GM19455 (cell line): Measurements from ENCODE around the gene KNDC1.
"Not testable (repeated sequence)": the region's sequence is repeated elsewhere in the genome, so short reads cannot be mapped to it uniquely, and the experiment has no call there.

Source experiments
- ATAC-seq: cut with Tn5 transposase; IDR thresholded peaks from one replicate; pipeline ENCODE4 v1.9.1; 2021; ENCODE audit not compliant: unreplicated experiment

The KNDC1 gene

DNA sequence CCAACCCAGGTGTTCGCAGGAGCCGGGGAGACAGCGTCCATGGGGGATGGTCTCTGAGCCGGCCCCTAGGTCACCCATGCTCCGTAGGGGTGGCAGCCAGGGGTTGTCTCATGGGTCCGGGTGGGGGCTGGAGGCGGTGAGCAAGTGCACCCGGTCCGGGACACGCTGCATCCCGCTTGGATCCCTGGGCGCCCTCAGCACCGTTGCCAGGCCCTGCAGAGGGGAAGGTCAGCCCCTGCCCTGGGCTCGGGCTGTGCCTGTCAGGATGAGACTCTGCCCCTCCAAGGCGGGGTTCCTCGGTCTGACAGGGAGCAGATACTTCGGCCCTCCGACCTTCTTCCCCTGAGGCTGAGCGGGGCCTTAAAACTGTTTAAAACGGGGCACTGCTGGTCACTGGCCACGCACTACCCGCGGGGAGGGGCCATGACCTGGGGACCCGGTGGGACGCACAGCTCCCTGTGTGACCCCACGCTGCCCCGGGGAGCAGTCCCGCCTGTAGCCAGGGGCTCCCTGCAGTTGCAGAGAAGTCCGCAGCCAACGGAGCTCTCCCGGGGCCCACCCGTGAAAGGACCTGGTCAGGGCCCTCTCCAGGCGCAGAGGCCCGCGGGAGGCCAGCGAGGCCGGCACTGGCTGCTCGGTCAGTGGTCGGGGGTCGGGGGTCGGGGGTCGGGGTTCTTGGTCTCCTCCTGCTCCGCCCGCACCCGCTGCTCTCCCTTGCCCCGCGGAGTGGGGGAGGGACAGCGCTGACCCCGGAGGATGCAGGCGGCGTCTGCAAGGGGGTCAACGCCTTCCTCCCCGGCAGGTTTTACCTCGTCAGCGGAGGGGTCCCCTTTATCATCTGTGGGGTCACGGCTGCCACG, 33.4 kb upstream of the KNDC1 start:
- ATAC-seq = no peak

DNA sequence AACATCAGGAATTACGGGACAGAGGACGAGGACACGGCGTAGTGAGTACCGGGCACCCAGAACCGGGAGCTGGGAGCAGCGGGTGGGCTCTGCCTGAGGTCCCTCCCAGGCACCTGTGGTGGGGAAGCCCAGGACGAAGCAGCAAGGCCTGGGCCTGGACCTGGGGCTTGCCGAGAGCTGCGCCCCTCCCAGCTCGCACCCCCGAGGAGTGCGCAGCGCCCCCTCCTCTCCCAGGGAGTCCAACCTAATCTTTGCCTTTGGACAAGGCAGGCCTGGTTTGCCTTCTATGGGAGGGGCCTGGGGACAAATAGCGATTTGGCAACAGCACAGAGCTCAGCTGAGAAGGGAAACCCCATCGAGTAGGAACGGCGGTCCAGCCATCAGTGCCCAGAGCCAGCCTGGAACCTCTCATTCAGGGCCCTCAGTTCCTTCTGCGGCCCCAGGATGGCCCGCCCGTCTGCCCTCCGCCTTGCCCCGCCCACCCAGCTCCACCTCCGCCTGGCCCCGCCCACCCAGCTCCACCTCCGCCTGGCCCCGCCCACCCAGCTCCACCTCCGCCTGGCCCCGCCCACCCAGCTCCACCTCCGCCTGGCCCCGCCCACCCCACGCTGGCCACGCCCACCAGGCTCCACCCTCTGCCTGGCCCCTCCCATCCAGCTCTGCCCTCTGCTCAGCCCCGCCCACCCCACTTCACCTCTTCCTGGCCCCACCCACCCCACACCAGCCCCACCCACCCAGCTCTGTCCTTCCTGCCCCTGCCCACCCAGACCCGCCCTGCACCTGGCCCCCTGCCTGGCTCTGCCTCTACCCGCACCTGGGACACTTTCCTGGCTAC, 32.5 kb upstream of the KNDC1 start:
- ATAC-seq = no peak

DNA sequence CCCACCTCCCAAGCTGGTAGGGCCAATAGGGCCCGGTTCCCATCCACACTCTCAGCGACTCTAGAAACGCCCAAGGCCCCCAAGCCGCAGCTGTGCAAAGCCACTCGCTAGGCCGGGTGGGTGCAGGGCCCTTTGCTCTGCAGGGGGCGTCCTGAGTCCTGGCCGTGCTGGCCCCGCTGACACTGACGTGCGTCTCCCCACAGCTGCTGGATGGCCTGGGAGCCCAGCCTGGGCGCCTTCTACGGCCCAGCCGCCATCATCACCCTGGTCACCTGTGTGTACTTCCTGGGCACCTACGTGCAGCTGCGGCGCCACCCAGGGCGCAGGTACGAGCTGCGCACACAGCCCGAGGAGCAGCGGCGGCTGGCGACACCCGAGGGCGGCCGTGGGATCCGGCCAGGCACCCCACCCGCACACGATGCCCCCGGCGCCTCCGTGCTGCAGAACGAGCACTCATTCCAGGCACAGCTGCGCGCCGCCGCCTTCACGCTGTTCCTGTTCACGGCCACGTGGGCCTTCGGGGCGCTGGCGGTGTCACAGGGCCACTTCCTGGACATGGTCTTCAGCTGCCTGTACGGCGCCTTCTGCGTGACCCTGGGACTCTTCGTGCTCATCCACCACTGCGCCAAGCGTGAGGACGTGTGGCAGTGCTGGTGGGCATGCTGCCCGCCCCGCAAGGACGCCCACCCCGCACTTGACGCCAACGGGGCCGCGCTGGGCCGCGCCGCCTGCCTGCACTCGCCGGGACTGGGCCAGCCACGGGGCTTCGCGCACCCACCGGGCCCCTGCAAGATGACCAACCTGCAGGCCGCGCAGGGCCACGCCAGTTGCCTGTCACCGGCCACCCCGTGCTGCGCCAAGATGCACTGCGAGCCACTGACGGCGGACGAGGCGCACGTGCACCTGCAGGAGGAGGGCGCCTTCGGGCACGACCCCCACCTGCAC, 31.6 kb upstream of the KNDC1 start:
- ATAC-seq = no peak

DNA sequence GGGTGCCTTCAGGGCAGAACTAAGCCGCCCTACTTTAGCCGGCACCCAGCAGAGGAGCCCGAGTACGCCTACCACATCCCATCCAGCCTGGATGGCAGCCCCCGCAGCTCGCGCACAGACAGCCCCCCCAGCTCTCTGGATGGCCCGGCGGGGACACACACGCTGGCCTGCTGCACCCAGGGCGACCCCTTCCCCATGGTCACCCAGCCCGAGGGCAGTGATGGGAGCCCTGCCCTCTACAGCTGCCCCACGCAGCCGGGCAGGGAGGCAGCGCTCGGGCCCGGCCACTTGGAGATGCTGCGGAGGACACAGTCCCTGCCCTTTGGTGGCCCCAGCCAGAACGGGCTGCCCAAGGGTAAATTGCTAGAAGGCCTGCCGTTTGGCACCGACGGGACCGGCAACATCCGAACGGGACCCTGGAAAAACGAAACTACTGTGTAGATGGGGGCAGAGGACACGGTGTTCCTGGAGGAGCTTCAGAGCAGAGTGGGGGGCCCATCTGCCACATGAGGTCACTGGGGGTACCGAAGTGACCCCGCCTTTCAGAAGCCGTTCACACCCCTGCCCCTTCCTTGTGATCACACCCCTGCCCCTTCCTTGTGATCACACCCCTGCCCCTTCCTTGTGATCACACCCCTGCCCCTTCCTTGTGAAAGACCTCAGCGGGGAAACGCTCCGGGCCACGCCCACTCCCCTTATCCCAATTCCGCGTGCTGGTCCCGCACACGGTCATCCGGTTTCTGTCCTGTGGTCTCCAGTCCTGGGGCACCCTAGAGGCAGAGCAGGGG, 30.8 kb upstream of the KNDC1 start:
- ATAC-seq = no peak

DNA sequence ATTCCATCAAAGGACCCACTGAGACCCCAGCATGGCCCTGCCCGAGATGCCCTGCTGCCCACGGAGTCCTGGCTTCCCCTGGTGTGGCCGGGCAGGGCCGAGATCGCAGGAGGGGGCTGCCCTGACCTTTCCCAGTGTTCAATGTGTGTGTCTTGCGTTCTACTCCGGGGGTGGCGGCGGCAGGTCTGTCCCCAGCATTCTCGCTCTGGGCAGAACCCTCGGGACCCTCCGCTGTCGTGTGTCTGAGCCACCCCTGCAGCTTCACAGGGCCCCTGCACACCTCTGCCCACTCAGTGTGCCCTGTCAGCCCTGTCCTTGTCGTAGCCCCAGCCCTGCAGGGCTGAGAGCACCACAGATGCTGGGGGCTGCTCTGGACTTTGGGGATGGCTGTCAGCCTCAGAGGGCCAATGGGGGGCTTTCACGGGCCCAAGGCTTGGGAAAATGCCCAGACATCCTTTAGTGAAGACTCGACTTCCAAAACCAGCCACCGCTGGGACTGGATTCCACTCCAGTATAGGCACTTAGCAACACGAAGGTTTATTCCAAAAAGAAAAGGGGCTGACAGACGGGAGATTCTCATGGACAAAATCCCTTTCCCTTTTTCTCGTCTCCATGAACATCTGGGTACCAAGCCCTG, 30.0 kb upstream of the KNDC1 start:
- no peak for ATAC-seq

DNA sequence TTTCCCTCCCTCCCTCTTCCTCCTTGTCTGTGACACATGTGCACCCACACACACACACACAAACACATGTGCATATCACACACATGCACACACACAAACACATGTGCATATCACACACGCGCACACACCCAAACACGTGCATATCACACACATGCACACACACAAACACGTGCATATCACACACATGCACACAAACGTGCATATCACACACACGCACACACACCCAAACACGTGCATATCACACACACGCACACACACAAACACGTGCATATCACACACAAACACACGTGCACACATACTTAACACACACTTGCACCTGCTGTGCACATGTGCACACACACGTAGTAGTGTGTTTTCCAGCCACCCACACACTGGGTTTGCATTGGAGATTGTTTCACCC, 29.4 kb upstream of the KNDC1 start:
- no peak for ATAC-seq

DNA sequence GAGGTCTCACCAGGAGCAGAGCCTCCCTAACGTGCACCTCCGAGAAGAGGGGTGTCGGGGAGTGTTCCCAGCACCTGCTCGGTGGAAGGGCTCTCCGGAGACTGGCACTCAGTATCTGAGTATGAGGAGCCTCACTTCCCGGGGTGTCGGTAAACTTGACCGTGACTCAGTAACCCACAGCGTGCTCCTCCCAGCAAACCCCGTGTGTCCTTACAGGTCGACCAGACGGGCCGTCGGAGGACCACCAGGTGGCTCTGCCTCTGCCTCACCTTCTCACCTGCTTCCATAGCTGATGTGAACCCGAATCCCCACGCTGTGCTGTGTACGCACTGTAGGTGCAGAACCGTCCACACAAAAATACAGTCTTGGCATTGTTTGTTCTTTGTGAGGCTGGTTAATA, 29.0 kb upstream of the KNDC1 start:
- no peak for ATAC-seq

DNA sequence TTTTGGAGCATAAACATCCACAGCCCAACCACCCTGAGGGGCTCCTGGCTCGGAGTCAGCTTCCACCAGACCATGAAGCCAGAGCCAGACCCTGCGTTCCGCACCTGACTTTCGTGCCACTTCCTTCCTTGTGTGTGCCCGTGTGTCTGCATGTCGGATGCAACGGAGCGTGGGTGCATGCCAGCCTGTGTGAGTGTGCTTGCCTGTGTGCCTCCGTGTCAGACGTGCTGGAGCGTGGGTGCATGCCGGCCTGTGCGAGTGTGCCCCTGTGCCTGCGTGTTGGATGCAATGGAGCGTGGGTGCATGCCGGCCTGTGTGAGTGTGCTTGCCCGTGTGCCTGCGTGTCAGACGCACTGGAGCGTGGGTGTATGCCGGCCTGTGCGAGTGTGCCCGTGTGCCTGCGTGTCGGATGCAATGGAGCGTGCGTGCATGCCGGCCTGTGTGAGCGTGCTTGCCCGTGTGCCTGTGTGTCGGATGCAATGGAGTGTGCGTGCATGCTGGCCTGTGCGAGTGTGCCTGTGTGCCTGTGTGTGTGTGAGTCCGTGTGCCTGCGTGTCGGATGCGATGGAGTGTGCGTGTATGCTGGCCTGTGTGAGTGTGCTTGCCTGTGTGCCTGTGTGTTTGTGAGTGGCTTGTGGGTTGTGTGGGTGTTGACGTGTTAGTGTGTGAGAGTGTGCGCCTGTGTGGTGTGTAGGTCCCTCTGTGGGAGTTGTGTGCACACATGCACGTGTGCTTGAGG, 28.1 kb upstream of the KNDC1 start:
- no peak for ATAC-seq

DNA sequence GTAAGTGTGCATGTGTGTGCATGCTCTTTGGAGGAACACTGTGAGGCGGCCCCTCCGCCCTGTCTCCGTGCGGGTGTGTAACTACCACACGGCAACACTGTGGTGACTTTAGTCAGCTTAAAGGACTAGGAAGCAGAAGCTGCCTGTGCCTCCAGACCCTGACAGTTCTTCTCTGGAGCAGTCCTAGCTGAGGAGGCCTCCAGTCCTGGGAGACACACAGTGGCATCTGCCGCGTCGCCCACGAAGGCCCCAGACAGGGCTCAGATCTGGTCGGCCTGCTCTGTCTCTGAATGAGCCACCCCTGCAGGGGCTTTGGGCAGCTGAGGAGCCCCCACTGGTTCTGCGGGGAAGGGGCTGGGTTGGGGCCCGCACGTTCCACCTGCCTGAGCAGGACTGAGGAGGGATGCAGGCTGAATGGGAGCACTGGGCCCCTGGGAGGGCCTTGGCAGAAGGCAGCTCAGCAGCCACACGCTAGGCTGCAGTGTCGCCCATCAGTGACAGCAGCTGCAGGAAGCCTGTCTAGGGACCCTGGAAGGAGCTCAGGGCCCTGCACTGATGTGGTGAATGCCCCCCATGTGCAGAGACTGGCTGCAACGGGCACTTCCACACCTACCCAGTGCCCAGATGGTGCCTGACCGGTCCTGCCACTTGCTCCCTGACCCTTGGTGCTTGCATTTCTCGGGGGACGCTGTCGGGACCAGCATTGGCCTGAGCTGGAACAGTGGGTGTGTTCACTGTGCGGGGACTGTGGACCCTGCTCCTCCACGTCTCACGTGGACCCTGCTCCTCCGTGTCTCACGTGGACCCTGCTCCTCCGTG, 27.3 kb upstream of the KNDC1 start:
- ATAC-seq = no peak

DNA sequence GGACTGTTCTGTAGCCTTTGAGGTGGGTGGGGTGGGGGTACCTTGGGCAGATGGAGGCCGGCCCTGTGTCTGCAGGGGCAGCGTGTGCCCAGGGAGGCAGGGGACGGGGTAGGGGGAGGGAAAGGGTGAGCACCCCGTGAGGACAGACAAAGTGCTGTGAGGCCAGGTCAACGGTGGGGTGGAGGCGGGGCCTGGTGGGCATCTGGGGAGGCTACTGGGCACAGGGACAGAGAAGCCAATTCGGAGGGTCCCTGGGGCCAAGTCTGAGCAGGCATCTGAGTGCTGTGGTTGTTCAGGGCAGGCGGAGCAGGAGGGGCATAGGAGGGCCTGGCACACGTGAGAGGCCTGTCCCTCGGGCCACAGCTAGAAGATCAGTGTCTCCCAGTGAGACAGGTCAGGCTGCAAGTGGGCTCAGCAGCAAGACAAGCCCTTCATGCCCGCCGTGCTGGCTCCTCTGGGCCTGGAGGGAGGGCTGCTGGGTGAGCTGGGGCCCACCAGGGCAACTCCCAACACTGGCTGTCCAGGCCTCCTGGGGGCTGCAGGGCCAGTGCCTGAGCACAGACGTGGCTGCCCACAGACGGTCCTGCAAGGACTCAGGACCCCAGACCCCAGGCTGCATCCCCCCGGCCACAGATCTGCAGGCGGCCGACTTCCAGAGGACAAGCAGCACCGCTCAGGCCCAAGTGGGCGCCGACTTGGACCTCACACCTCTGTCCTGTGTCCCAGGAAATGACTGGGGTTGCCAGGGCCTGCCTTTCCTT, 26.4 kb upstream of the KNDC1 start:
- no peak for ATAC-seq

DNA sequence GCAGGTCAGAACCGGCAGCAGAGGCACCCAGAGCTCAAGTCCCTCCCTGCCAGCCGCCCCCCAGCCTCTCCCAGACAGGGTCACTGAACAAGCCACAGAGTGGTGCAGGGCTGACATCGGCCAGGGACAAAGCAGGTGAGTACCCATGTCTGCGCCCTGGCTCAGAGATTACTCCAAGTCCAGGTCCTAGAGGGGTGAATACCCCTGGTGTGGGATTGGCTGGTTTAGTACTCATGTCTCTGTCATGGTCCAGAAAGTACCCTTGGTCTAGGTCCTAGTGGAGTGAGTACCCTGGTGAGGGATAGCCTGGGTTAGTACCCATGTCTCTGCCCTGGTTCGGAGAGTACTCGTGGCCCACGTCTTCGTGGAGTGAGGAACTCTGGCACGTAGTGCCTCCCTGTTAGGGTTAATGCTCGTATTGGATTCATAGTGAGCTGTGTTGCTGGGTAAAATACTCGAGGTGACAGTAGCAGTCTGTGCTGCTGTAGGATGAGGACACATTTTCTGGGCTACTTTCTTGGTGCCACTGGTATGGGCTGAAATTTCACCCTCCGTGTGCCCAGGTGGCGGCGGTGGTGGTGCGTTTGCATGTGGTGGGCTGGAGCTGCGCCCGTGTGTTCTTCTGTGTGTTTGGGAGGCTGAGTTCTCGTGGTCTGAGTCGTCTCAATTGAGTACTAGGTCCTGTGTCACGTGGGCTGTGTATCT, 25.5 kb upstream of the KNDC1 start:
- ATAC-seq = no peak

DNA sequence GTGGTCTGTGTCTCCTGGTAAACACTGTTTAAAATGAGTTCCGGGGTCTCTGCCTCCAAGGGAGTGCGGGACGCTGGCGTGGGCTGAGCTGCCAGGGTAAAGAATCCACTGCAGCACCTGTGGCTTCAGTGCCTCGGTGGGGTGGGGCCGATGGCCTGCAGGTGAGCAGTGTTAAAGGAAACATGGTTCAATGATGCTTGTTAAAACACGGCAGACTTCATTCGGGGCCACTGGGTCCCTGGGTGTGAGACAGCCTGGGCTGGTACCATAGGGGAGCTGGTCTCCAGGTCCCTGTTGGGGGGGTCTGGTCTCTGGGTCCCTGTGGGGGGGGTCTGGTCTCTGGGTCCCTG, 24.9 kb upstream of the KNDC1 start:
- ATAC-seq = no peak

DNA sequence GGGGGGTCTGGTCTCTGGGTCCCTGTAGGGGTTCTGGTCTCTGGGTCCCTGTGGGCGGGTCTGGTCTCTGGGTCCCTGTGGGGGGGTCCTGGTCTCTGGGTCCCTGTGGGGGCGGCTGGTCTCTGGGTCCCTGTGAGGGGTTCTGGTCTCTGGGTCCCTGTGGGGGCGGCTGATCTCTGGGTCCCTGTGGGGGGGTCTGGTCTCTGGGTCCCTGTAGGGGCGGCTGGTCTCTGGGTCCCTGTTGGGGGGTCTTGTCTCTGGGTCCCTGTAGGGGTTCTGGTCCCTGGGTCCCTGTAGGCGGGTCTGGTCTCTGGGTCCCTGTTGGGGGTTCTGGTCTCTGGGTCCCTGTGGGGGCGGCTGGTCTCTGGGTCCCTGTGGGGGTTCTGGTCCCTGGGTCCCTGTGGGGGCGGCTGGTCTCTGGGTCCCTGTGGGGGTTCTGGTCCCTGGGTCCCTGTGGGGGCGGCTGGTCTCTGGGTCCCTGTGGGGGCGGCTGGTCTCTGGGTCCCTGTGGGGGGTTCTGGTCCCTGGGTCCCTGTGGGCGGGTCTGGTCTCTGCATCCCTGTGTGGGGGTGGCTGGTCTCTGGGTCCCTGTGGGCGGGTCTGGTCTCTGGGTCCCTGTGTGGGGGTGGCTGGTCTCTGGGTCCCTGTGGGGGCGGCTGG, 22.4 kb upstream of the KNDC1 start:
- not testable (repeated sequence) for ATAC-seq

DNA sequence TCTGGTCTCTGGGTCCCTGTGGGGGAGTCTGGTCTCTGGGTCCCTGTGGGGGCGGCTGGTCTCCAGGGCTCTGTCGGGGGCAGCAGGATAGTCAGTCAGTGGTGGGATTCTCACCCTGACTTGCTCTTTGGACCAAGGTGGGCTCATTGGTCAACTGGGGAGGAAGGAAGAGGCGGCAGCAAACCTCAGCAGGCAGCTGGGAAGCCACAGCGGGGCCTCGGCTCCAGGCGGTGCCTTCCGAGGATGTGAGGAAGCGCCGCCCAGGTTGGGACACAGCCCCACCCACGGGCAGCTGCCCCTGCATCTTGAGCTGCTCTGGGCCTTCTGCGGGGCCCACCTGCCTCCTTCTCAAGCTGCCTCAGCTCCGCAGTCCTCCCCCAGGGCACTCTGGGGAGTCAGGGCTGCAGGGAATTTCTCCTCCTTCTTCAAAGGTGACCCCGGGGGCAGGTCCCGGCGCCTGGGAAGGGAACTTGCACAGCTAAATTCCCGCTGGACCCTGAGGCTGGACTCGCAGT, 20.4 kb upstream of the KNDC1 start:
- no peak for ATAC-seq

DNA sequence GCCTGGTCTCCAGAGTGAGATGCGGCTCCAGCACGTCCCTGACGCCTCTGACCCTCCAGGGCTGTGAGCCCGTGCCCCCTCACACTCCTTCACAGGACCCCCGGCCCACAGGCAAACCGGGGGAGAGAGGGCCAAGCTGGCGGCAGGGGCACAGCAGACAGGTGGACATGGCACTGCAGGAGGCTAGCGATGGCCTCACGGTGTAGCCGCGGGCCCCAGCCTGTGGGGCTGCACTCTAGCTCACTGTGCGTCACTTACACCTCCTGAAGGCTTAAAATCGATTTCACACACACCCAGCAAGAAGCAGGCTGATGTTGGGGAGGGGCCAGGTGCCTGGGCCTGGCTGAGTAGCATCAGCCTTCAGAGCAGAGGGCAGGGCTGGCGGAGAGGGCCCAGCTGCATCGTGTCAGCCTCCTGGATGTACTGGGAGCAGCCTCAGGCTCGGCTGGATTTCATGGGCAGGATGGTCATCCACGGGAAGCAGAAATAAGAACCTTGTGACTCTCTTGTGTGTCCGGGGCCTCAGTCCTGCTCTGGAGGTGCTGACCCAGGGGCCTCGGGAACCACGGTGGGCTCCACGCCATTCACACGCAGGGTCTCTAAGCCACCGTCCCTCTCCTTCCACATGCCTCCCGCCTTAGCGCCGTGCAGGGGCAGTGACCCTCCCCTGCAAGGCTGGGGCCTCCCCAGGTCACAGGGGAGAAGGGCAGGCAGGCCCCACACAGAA, 19.4 kb upstream of the KNDC1 start:
- ATAC-seq = no peak
